Liver (tissue), 9 donors: ENCODE measurements around the gene NLRP10. TPM values are rescaled to one million over a fixed set of nuclear protein-coding genes. Genes with fewer than 3 reads are reported as not detected.

Source experiments
- DNase-seq: peaks from one replicate; pipeline ENCODE4 v3.0.0-alpha.2; 2017; ENCODE audit warnings: low spot score
- H3K27ac ChIP-seq, 2 donors: one replicate each; pipeline ENCODE4 v1.7.0; 2013; ENCODE audit warnings: inconsistent platforms in 2 of 2, low read length in 2 of 2, control low read depth in 1 of 2, low read depth in 1 of 2, mild to moderate bottlenecking in 1 of 2
- H3K27me3 ChIP-seq, 4 donors: one replicate each; pipeline versions ENCODE4 v1.6.1 to v1.7.0; 2013; ENCODE audit warnings: low read length in 3 of 4, inconsistent platforms in 1 of 4, mild to moderate bottlenecking in 1 of 4, moderate library complexity in 1 of 4; ENCODE audit not compliant: control insufficient read depth in 4 of 4, insufficient read depth in 4 of 4
- H3K36me3 ChIP-seq, 4 donors: one replicate each; pipeline versions ENCODE4 v1.6.1 to v1.7.0; 2013; ENCODE audit warnings: low read length in 3 of 4, mild to moderate bottlenecking in 3 of 4, low read depth in 1 of 4, moderate library complexity in 1 of 4; ENCODE audit not compliant: control insufficient read depth in 4 of 4, insufficient read depth in 3 of 4
- H3K4me1 ChIP-seq, 4 donors: one replicate each; pipeline versions ENCODE4 v1.6.1 to v1.7.0; 2013; ENCODE audit warnings: low read length in 3 of 4, mild to moderate bottlenecking in 3 of 4, moderate library complexity in 1 of 4; ENCODE audit not compliant: control insufficient read depth in 4 of 4, insufficient read depth in 4 of 4
- H3K4me3 ChIP-seq, 3 donors: one replicate each; pipeline versions ENCODE4 v1.6.1 to v1.7.0; 2013; ENCODE audit warnings: low read length in 3 of 3, control low read depth in 1 of 3, low read depth in 1 of 3, mild to moderate bottlenecking in 1 of 3
- H3K9ac ChIP-seq, 2 donors: one replicate each; pipeline ENCODE4 v1.7.0; 2013; ENCODE audit warnings: low read length in 2 of 2, mild to moderate bottlenecking in 2 of 2, moderate library complexity in 2 of 2, control low read depth in 1 of 2, low read depth in 1 of 2
- H3K9me3 ChIP-seq, 4 donors: one replicate each; pipeline versions ENCODE4 v1.6.1 to v1.7.0; 2013; ENCODE audit warnings: low read length in 3 of 4; ENCODE audit not compliant: control insufficient read depth in 4 of 4
- ATF3 ChIP-seq: IDR thresholded peaks from 2 replicates; pipeline ENCODE4 v1.6.1; 2016; ENCODE audit warnings: antibody characterized with exemption
- CTCF ChIP-seq: fragments of 150-350 bp; IDR thresholded peaks from 2 replicates; pipeline ENCODE4 v1.5.1; 2017; ENCODE audit warnings: improper control_type of control experiment, low read depth, low read length; ENCODE audit not compliant: missing input control
- EGR1 ChIP-seq, 2 donors: IDR thresholded peaks; 2 replicates each; pipeline ENCODE4 v1.6.1; 2016 to 2018; ENCODE audit warnings: antibody characterized with exemption in 2 of 2, low read depth in 2 of 2
- FOXA1 ChIP-seq: IDR thresholded peaks from 2 replicates; pipeline ENCODE4 v1.6.1; 2016; ENCODE audit warnings: antibody characterized with exemption
- FOXA2 ChIP-seq: IDR thresholded peaks from 2 replicates; pipeline ENCODE4 v1.6.1; 2016; ENCODE audit warnings: antibody characterized with exemption
- HNF4A ChIP-seq, 2 donors: conservative IDR thresholded peaks; 2 replicates each; pipeline ENCODE4 v1.6.1; 2016; ENCODE audit warnings: antibody characterized with exemption in 2 of 2, mild to moderate bottlenecking in 2 of 2
- HNF4G ChIP-seq: IDR thresholded peaks from 2 replicates; pipeline ENCODE4 v1.6.1; 2016; ENCODE audit warnings: antibody characterized with exemption
- JUND ChIP-seq, 2 donors: IDR thresholded peaks; 2 replicates each; pipeline ENCODE4 v1.6.1; 2016; ENCODE audit warnings: antibody characterized with exemption in 2 of 2
- MAX ChIP-seq: IDR thresholded peaks from 2 replicates; pipeline ENCODE4 v1.6.1; 2016; ENCODE audit warnings: antibody characterized with exemption
- NR2F2 ChIP-seq: IDR thresholded peaks from 2 replicates; pipeline ENCODE4 v1.6.1; 2016; ENCODE audit warnings: antibody characterized with exemption
- RAD21 ChIP-seq, 2 donors: IDR thresholded peaks; 2 replicates each; pipeline ENCODE4 v1.6.1; 2016; ENCODE audit warnings: antibody characterized with exemption in 2 of 2, mild to moderate bottlenecking in 2 of 2
- REST ChIP-seq: IDR thresholded peaks from 2 replicates; pipeline ENCODE4 v1.6.1; 2016; ENCODE audit warnings: antibody characterized with exemption, mild to moderate bottlenecking
- RXRA ChIP-seq, 2 donors: IDR thresholded peaks; 2 replicates each; pipeline ENCODE4 v1.6.1; 2017 to 2018; ENCODE audit warnings: antibody characterized with exemption in 2 of 2, mild to moderate bottlenecking in 1 of 2
- SP1 ChIP-seq: IDR thresholded peaks from 2 replicates; pipeline ENCODE4 v1.6.1; 2018; ENCODE audit warnings: antibody characterized with exemption, mild to moderate bottlenecking
- TAF1 ChIP-seq: conservative IDR thresholded peaks from 2 replicates; pipeline ENCODE4 v1.6.1; 2016; ENCODE audit warnings: antibody characterized with exemption, mild to moderate bottlenecking
- YY1 ChIP-seq: IDR thresholded peaks from 2 replicates; pipeline ENCODE4 v1.6.1; 2016; ENCODE audit warnings: antibody characterized with exemption, mild to moderate bottlenecking
- ZBTB33 ChIP-seq: IDR thresholded peaks from 2 replicates; pipeline ENCODE4 v1.6.1; 2016; ENCODE audit warnings: antibody characterized with exemption
- WGBS: extraction: QIAGEN DNeasy Blood & Tissue Kit; methylation state at CpG from one replicate; pipeline ENCODE4 v1.1.7; 2013; 5-methylcytosine and 5-hydroxymethylcytosine counted together
- polyA plus RNA-seq, 2 donors: library from polyadenylated mRNA; stranded (reverse) in 1 of 2; unstranded in 1 of 2; fragments of 200-250 nt in 1 of 2; fragments of >200 nt in 1 of 2; fragmentation: Nextera tagmentation in 1 of 2; extraction: Ambion mirVana in 1 of 2; gene quantifications; one replicate each; pipeline versions ENCODE4 v1.2.1 to v1.2.3, GENCODE V29; 2013 to 2015
- total RNA-seq, 2 donors: library from RNA; depleted of rRNA; stranded (reverse); fragments of >200 nt; gene quantifications; one replicate each; pipeline ENCODE4 v1.2.3, GENCODE V29; 2014
- donor health status: healthy.
- donor health status: healthy.
- donor health status: healthy.
- donor health status: healthy.
- donor health status: healthy.

NLRP10 gene
- total and polyA plus RNA-seq, 4 donors: not detected

- TF ChIP-seq REST: no peak
- peak in 1 of 2 donors; percentile 28 for TF ChIP-seq HNF4A (conservative IDR thresholded peaks at IDR 0.05)
- TF ChIP-seq ATF3: no peak
- TF ChIP-seq TAF1: no peak
These were observed 41.2 kb upstream of the NLRP10 start (continued) for GRCh38 chr11:8006349-8006977.

GRCh38 chr11:8005556-8005955 is 40.3 kb upstream of the NLRP10 start:
- Histone ChIP-seq H3K9me3 (no peaks in the 10 kb centered on the region), H3K4me1 (no peaks in the 10 kb centered on the region), H3K27ac (no peak overlapping the region), H3K9ac (no peak overlapping the region), H3K4me3 (no peak overlapping the region), H3K27me3 (no peaks in the 10 kb centered on the region), H3K36me3 (no peaks in the 10 kb centered on the region)
- TF ChIP-seq MAX (no peak), RAD21 (IDR thresholded peaks at IDR 0.05) (no peak), REST (no peak)
- peak; percentile 21 for DNase-seq

GRCh38 chr11:8004008-8004407 is 38.8 kb upstream of the NLRP10 start:
- peaks cover 0 to 3% (median 0%) of the 10 kb centered on the region in 4 donors for H3K36me3 ChIP-seq
- 87% methylated on average over 2 of the region's 2 CpGs for WGBS
- H3K4me3 ChIP-seq: no peak overlapping the region
- H3K9ac ChIP-seq: no peak overlapping the region
- no peak overlapping the region for H3K27ac ChIP-seq
- H3K9me3 ChIP-seq: no peaks in the 10 kb centered on the region
- DNase-seq: no peak
- H3K27me3 ChIP-seq: no peaks in the 10 kb centered on the region
- H3K4me1 ChIP-seq: no peaks in the 10 kb centered on the region
- TF ChIP-seq NR2F2 (no peak), SP1 (no peak), EGR1 (IDR thresholded peaks at IDR 0.05; ENCODE audit: low read depth in 2 of 2) (no peak), FOXA1 (no peak), RXRA (IDR thresholded peaks at IDR 0.05) (no peak), MAX (no peak), FOXA2 (no peak), ATF3 (no peak), ZBTB33 (no peak), JUND (IDR thresholded peaks at IDR 0.05) (no peak), CTCF (no peak), HNF4G (no peak), RAD21 (IDR thresholded peaks at IDR 0.05) (no peak), TAF1 (no peak), YY1 (no peak)
